Lung (tissue), 12 donors: ENCODE measurements around the gene IL27RA. TPM values are rescaled to one million over a fixed set of nuclear protein-coding genes. Genes with fewer than 3 reads are reported as not detected.
A peak's percentile ranks its signal among the peaks of the same experiment; 100 is the strongest.

Source experiments
- ATAC-seq: fragments of 200-7000 bp; cut with Tn5 transposase; one replicate; pipeline ENCODE4 v1.9.1; 2020; ENCODE audit warnings: moderate number of reproducible peaks; ENCODE audit not compliant: insufficient read depth, low FRiP score
- DNase-seq, 3 donors: peaks; one replicate each; pipeline ENCODE4 v3.0.0-alpha.2; 2013 to 2017
- H3K27ac ChIP-seq, 2 donors: one replicate each; pipeline ENCODE4 v1.5.1; 2013; ENCODE audit warnings: mild to moderate bottlenecking in 2 of 2, moderate library complexity in 2 of 2, control low read depth in 1 of 2, inconsistent platforms in 1 of 2, low read depth in 1 of 2, low read length in 1 of 2
- H3K27me3 ChIP-seq, 3 donors: one replicate each; pipeline ENCODE4 v1.5.1; 2013; ENCODE audit warnings: low read length in 2 of 3; ENCODE audit not compliant: control insufficient read depth in 3 of 3, insufficient read depth in 3 of 3
- H3K36me3 ChIP-seq, 4 donors: one replicate each; pipeline ENCODE4 v1.5.1; 2013; ENCODE audit warnings: low read length in 4 of 4, mild to moderate bottlenecking in 1 of 4, moderate library complexity in 1 of 4; ENCODE audit not compliant: control insufficient read depth in 4 of 4, insufficient read depth in 4 of 4
- H3K4me1 ChIP-seq, 5 donors: one replicate each; pipeline ENCODE4 v1.5.1; 2013; ENCODE audit warnings: low read length in 5 of 5, mild to moderate bottlenecking in 2 of 5, moderate library complexity in 1 of 5; ENCODE audit not compliant: control insufficient read depth in 5 of 5, insufficient read depth in 5 of 5
- H3K4me3 ChIP-seq: one replicate; pipeline ENCODE4 v1.5.1; 2013; ENCODE audit warnings: mild to moderate bottlenecking, control low read depth, moderate library complexity
- H3K9ac ChIP-seq, 2 donors: one replicate each; pipeline ENCODE4 v1.5.1; 2013; ENCODE audit warnings: low read length in 2 of 2, control low read depth in 1 of 2; ENCODE audit not compliant: insufficient read depth in 1 of 2
- H3K9me3 ChIP-seq, 4 donors: one replicate each; pipeline ENCODE4 v1.5.1; 2013; ENCODE audit warnings: low read length in 3 of 4, mild to moderate bottlenecking in 1 of 4, moderate library complexity in 1 of 4; ENCODE audit not compliant: control insufficient read depth in 4 of 4, insufficient read depth in 3 of 4
- CTCF ChIP-seq: IDR thresholded peaks from 2 replicates; pipeline ENCODE4 v1.5.1; 2012; ENCODE audit warnings: mild to moderate bottlenecking; ENCODE audit errors: control extremely low read depth, extremely low read depth
- WGBS, 2 donors: extraction: QIAGEN DNeasy Blood & Tissue Kit; methylation state at CpG; one replicate each; pipeline ENCODE4 v1.1.7; 2013; 5-methylcytosine and 5-hydroxymethylcytosine counted together
- polyA plus RNA-seq, 2 donors: library from polyadenylated mRNA; stranded (reverse); fragments of 200-250 nt; gene quantifications; one replicate each; pipeline ENCODE4 v1.2.1, GENCODE V29; 2013
- total RNA-seq, 2 donors: library from RNA; depleted of rRNA in 1 of 2; stranded (reverse); fragments of >200 nt in 1 of 2; gene quantifications; one replicate each; pipeline ENCODE4 v1.2.1, GENCODE V29; 2014 to 2021
- donor health status: control.
- donor health status: control.
- donor health status: Bipolar disorder and iron deficiency.
- donor health status: healthy.
- donor health status: DM: yes; HTN: yes; CAD: no.

IL27RA gene
- total and polyA plus RNA-seq, 4 donors = 7.0 to 22.7 (median 15.0) TPM

GRCh38 chr19:13985771-13986347 is 45.7 kb upstream of the IL27RA start:
- Histone ChIP-seq H3K27ac (peak overlapping the region; percentile 2 to 93), H3K36me3 (peaks cover 0 to 20% (median 6%) of the 10 kb centered on the region in 4 donors), H3K9me3 (no peaks in the 10 kb centered on the region), H3K27me3 (no peaks in the 10 kb centered on the region), H3K4me3 (no peak overlapping the region), H3K9ac (no peak overlapping the region), H3K4me1 (peaks cover 0 to 14% (median 5%) of the 10 kb centered on the region in 5 donors)
- WGBS, 2 donors = 66 to 69% methylated on average over 10 of the region's 10 CpGs
- DNase-seq = no peak
- TF ChIP-seq CTCF = no peak
- no peak for ATAC-seq

GRCh38 chr19:13986348-13986904 is 45.1 kb upstream of the IL27RA start:
- Histone ChIP-seq H3K27ac (peak overlapping the region; percentile 79 to 93), H3K9ac (no peak overlapping the region), H3K4me1 (peaks cover 0 to 14% (median 5%) of the 10 kb centered on the region in 5 donors), H3K4me3 (no peak overlapping the region), H3K9me3 (no peaks in the 10 kb centered on the region), H3K27me3 (no peaks in the 10 kb centered on the region), H3K36me3 (peaks cover 0 to 24% (median 8%) of the 10 kb centered on the region in 4 donors)
- ATAC-seq (peak; percentile 56), DNase-seq (peak; percentile 83 to 90 (median 87))
- WGBS, 2 donors = 21 to 26% methylated on average over 16 to 19 of the region's 19 CpGs
- no peak for TF ChIP-seq CTCF

- 18 to 27% methylated on average over 17 of the region's 17 CpGs for WGBS, 2 donors
Observed at GRCh38 chr19:13987101-13987890, 44.3 kb upstream of the IL27RA start.

More at GRCh38 chr19:13987101-13987890, 44.3 kb upstream of the IL27RA start:
- Histone ChIP-seq H3K4me3 (no peak overlapping the region), H3K27ac (peak overlapping the region; percentile 79 to 93), H3K4me1 (peaks cover 0 to 14% (median 5%) of the 10 kb centered on the region in 5 donors), H3K9me3 (no peaks in the 10 kb centered on the region), H3K27me3 (no peaks in the 10 kb centered on the region), H3K36me3 (peaks cover 0 to 24% (median 9%) of the 10 kb centered on the region in 4 donors), H3K9ac (no peak overlapping the region)
- no peak for TF ChIP-seq CTCF
- ATAC-seq (peak; percentile 12), DNase-seq (no peak)
